Measurements from ENCODE around the gene DDX39B.
"Not testable (repeated sequence)": the region's sequence is repeated elsewhere in the genome, so short reads cannot be mapped to it uniquely, and the experiment has no call there.

The DDX39B gene

DNA sequence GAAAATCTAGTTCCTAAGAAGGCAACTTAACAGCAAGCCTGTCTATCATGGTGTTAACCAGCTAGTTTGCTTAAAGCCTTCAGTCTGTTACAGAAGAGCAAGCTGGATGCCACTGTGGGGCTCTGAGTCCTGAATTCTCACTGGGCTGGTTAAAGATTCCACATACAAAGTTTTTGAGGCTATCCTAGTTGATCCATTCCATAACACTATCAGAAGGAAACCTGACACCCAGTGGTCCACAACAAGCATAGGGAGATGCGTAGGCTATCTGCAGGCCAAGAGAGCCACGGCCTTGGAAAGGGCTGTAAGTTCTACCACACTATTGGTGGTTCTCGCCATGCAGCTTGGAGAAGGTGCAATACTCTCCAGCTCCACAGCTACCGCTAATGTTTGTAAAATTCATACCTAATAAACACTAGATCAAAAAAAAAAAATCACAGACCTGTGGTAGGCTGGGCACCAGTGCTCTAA lies 13.5 kb downstream of the DDX39B start:
- DNase-seq (ENCODE audit: low read depth), result no peak

DNA sequence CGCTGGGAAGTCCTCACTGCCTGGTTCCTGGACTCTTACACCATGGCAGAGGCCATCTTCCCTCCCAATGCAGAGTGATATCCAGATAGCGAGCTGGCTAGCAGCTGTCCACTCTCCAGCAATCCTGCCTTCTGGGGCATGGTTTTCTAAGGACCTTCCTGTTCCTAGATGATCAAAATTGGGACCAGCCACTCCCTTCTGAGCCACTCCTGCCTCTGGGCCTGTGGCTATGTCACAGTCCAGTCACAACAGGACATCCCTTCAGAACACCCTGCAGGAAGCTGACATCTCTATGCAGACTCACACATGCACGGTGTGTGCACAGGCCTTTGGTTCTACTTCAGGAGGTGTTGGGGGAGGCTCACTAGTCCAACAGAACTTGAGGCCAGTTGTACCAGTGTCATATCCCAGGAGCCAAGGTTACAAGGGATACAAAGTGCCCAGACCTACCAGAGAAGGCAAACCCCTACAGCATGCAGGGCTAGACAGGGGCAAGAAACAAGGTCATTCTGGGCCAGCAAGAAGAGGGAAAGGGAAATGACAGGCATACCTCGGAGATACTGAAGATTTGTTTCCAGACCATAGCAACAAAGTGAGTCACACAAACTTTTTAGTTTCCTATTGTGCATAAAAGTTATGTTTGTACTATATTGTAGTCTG lies 15.7 kb downstream of the DDX39B start:
- DNase-seq (ENCODE audit: low read depth), result no peak

DNA sequence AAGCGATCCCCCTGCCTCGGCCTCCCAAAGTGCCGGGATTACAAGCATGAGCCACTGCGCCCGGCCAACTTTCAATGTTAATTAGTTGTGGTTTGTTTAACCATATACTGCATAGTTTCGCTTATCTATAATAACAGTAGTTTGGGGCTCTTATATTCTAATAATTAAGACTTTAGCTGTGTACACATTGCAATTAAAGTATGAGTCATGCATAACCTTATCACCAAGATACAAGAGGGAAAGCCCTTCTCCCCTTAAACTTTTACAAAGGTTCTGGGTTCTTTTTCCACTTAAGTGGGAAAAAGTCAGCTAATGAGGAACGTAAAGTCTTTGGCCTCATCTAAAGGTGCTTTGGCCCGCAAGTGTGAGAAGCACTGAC lies 16.3 kb downstream of the DDX39B start:
- no peak for DNase-seq (ENCODE audit: low read depth)

DNA sequence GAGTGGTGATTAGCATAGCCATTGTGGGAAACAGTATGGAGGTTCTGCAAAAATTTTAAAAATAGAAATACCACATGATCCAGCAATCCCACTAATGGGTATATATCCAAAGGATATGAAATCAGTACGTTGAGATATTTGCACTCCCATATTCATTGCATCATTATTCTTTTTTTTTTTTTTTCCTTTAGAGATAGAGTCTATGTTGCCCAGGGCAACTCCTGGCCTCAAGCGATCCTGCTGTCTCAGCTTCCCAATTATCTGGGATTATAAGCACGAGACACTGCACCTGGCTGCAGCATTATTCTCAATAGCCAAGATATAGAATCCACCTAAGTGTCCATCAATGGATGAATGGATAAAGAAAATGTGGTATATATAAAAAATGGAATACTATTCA lies 20.0 kb downstream of the DDX39B start:
- no peak for DNase-seq (ENCODE audit: low read depth)

DNA sequence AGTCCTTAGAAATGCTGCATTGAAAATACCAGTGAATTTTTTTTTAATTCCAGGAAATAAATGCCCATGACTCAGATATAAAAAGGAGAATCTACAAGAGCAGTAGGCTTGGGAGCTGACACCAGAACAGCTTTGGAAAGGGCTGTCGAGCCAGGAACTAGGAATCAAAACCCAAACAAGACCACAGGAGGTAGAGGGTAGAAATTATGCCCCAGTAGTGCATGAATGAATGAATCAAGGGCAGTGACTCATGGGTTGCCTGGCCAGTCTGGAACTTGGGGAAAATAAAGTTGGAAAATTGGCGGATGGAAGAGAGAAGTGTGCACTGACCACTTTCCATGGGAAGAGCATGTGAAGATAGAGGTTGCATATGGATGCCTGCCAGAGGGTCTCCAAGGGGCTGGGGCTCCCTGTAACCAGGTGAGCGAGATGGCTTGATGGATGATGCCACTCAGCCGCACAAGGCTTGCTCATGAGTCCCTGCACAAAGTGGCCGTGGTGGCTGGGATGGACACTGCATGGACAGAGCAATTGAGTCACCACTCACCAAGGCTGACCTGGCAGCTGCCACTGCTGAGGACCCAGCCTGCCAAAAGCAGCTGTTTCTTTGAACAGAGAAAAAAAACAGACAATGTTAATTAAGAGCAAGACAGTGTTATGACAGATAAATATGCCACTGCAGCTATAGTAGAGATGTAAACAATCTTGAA lies 28.2 kb downstream of the DDX39B start:
- no peak for DNase-seq (ENCODE audit: low read depth)

DNA sequence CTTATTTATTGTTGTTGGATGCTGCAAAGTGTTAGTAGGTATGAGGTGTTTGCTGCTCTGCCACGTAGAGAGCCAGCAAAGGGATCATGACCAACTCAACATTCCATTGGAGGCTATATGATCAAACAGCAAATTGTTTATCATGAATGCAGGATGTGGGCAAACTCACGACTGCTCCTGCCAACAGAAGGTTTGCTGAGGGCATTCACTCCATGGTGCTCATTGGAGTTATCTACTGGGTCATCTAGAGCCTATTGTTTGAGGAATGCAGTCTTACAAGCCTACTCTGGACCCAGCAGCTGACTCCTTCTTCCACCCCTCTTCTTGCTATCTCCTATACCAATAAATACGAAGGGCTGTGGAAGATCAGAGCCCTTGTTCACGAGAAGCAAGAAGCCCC lies 31.8 kb downstream of the DDX39B start:
- DNase-seq (ENCODE audit: low read depth), result no peak

DNA sequence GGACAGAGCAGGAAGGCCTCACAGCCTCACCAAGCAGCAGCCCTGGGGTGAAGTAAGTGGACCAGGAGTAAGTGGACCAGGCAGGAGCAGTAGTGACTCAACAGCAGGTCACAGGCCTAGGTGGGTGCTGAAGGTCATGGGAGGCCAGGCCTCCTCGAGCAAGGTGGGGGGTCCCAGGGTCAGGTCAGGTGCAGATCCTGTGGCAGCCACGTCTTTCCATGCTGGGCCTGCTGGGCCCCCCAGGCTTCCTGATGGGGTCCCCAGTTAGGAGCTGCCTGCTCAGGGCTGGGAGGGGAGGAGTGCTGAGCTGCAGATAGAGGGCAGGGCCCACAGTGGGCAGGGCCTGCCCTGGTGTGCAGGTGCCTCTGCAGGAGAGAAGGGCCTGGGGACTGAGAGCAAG lies 32.8 kb downstream of the DDX39B start:
- DNase-seq (ENCODE audit: low read depth), result not testable (repeated sequence)

DNA sequence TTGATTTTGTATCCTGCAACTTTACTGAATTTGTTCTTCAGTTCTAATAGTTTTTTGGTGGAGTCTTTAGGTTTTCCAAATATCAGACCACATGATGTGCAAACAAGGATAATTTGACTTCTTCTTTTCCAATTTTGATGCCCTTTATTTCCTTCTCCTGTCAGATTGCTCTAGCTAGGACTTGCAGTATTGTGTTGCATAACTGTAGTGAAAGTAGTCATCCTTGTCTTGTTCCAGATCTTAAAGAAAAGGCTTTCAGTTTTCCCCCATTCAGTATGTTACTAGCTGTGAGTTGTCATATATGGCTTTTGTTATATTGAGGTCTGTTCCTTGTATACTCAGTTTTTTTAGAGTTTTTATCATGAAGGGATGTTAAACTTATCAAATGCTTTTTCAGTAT lies 39.2 kb downstream of the DDX39B start:
- DNase-seq (ENCODE audit: low read depth), result no peak

DNA sequence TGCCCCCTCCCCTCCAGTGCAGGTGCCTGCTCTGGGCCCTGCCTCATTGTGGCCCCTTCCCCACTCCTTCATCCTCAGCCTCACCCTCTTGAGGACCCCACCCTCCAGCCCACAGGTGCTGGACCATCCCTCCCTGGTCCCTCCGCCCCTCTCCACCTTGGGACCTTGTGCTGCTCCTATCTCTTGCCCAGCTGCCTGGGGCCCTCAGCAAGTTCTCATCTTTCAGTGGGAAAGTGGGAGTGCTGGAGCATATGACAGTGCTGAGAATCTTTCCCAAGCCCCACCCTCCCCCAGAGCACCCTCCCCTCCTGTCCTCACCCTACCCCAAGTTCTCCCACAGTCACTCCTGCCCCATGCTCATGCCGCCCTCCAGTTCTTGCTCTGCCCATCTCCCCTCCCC lies 42.2 kb downstream of the DDX39B start:
- not testable (repeated sequence) for DNase-seq (ENCODE audit: low read depth)

DNA sequence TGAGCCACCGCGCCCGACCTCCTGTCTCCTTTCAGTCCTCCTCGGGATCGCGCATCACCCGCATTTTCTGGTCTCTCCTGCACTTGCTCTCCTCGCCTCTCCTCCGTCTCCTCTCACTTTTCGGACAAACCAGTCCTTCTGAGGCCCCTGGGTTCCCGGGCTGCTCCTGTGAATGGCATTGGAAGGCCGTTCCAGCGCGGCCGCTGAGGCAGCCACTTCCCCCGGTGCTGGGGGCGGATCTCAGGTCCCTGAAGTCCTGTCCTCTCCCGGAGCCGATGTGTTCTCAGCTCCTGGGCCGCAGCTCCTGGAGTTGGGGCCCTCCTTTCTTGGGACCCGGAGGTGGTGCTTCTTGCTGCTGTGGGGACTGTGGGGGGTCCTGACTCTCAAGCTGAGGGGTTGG lies 43.1 kb downstream of the DDX39B start:
- no peak for DNase-seq (ENCODE audit: low read depth)

DNA sequence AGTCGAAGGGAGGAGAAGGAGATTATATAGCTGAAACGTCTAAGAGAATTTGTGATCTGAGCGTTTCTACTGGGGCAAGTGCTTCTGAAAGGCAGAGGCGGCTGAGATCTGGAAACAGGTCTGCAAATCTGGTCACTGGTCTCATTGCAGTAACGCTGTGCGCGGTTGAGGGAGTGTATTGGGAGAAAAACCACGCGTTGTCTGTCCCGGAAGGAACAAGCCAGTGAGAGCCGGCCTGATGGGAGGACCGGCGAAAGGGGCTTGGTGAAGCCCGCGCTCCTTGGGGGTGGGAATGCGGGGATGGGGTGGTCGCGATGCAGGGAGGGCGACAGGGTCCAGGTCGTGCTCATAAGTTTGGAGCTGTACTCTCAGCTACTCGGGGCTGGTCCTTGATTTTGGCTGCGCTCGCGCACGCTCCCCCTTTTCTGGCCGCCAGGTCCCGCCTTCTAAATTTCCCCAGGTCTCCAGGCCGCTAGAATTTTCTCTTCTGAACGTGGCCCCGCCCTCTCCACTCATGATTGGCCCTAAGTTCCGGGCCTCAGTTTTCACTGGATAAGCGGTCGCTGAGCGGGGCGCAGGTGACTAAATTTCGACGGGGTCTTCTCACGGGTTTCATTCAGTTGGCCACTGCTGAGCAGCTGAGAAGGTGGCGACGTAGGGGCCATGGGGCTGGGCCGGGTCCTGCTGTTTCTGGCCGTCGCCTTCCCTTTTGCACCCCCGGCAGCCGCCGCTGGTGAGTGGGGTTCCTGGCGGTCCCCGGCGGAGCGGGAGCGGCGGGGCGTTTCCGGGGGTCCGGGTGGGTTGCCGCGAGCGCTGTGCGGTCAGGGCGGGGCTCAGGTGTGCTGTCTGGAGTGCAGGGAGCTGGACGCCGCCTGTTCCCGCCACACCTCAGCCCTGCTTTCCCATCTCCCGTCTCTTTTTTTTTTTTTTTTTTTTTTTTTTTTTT lies 44.0 kb downstream of the DDX39B start, which contains the start of gene MICB:
TSS of gene MICB (plus strand) at position 615 of the 946 bp plus-strand sequence. CDS start at position 664, 49 bp downstream.
- DNase-seq (ENCODE audit: low read depth), result no peak

DNA sequence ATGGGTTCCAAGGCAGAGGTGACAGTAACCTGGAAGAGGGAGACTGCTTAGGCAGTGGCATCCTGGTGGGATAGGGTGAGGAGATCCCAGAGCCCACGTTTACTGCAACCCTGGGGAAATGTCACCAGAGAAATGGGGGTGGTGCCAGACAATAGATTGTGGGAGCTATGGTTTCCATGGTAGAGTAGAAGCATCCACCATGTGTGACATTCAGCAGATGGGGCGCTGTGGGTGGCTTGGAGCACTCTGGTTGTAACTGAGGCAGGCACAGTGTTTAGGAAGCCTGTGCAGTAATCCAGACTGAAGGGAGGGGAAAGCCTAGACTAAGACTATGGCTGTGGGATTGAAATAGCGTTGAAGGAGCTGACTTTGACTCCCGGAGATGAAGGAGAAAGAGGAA lies 45.0 kb downstream of the DDX39B start:
- not testable (repeated sequence) for DNase-seq (ENCODE audit: low read depth)

DNA sequence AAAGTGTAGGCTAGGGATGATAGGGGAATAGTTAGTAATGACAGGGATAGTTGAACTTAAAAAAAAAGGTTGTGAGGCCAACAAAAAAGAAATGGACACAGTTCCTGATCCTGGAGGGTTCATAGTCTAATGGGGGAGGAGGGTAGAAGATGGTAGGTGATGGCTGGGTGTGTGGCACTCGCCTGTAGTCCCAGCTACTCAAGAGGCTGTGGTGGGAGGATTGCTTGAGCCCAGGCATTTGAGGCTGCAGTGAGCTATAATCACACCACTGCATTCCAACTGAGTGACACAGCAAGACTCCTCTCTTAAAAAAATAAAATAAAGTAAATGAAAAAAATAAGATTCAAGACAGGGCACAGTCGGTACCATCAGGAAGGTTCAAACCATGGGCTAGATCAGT lies 46.2 kb downstream of the DDX39B start:
- DNase-seq (ENCODE audit: low read depth), result no peak

DNA sequence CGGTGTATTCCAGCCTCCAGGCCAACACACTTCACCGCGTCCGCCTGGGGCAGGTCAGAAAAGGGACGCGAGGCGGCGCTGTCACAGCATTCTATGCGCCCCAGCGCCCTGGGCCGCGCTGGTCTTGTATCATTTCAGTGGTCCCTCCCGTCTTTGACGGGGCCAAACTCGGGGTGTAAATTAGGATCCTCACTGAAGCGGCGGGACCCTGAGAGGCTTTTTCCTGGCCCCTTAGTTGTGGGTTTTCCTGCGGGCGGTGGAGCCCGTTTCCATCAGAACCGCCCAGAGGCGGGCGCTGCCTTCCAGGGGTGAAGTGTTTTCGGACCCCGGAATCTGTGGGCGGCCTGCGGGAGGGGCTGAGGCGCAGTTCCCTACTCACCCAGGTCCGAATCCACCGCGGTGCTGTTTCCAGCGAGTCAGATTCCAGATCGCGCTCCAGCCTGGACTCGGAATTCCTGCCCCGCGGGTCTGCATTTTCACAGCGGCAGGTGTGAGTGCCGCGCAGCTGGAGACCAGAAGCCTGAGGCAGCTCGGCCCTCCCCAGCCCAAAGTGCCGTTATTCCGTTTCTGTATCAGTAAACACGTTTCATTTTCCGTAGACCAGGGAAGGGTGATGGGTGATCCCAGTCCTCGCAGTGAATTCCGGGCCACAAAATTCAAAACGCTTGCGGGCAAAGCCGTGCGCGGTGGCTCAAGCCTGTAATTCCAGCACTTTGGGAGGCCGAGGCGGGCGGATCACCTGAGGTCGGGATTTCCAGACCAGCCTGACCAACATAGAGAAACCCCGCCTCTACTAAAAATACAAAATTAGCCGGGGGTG lies 47.7 kb downstream of the DDX39B start:
- no peak for DNase-seq (ENCODE audit: low read depth)

DNA sequence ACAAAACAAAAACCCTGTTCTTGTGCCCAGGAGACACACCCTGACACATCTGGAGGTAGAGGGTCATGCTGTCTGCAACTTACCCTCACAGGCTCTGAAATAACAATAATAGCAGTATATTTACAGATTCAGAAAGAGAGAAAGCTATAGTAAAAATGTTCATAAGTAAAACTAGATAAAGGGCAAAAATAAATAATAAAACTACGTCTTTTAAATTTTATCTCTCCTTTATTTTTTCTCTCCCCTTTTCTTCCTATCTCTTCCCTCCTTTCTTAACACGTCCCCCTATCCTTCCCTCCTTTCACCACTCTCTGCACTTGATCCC lies 48.3 kb downstream of the DDX39B start:
- DNase-seq (ENCODE audit: low read depth), result not testable (repeated sequence)

DNA sequence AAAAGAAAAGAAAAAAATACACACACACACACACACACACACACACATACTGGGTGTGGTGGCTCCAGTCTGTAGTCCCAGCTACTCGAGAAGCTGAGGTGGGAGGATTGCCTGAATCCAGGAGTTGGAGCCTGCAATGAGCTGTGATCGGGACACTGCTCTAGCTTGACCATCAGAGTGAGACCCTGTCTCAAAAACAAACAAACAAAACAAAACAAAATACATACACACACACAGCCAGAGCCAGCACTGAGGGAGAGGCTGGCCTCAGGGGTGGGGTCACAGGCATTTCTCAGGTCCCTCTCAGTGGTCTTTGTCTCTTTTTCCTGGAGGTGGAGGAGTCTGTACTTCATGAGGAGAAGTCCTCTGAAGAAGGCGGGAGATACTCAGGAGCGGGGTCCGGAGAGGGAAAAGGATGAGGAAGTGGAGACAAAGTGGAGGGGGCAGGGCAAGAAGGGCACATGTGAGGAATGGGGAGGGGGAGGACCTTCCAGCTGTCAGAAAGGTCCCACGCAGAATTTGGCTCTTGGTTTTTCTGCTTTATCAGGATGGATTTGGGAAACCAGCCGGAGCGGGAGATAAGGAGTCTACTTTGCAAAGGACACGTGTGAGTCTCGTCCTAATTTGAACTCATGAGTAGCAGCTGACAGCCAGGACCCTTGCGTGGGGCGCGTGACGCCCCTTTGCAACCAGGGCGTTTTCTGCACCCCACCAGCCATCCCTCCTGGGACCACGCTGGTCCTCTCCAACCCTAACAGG lies 51.5 kb downstream of the DDX39B start:
- DNase-seq (ENCODE audit: low read depth), result no peak

DNA sequence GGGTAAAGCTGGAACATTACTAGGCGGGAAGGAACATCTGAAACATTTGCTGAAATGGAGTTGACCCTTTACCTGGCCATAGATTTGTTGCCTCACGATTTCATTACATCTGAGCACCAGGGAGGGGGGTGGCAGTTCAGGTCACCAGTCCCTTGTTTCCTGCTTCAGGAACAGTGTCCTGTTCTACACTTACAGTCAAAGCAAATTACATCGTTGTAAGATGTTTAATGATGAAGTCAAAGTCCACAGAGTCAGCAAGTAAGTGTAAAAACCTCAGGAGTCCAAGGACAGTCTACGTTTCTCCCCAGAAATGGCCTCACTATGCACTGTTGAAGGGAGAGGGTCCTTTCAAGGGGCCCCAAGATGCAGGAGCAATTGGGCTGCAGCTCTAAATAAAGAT lies 52.7 kb downstream of the DDX39B start:
- no peak for DNase-seq (ENCODE audit: low read depth)

DNA sequence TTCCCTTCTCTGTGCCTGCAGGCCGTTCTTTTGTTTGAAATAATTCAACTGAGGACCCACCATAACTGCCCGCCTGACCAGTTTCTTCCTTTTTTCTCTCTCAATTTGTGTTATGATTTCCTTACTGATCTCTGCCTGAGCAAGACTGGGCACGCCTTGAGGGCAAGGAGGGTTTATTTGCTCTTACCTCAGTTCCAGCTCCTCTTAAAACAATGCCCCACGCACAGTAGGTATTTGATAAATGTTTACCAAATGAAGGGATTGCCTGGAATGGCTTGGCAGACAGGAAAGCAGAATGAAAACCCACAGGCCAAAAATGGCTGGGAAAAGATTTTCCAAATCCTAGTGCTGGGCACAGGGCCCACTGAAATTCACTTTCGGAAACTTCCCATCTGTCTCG lies 54.1 kb downstream of the DDX39B start:
- not testable (repeated sequence) for DNase-seq (ENCODE audit: low read depth)

DNA sequence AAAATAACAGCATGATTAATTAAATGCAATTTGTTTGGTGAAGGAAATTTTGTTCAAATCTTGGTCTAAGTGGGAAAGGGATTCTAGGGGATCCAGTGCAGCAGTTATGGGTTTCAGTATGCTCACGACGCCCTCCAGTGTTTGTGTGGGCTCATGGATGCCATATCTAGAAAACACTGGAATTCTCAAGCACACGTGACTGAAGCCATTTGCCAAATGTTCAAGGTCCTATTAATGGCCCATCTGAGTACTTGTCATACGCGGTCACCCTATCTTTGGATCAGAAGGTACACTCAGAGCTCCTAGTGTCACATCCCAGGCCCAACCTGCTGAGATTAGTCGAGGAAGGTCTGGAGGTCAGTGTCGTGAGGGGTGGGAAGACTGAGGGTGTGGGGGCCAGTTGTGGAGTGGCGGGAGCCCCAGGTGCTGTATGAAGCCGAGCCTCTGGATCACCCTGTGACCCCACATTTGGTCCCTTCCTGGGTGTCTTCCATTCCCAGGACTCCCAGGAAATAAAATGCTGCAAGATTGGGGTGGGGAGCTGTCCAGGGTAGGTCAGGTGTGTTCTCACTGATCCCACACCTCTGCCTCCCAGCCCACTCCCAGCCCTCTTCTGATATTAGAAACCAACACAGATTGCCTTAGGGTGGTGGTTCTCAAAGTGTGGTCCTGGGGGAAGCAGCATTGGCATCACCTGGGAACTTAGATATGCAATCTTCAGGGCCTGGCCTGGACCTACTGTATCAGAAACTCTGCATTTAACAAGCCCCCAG lies 55.6 kb downstream of the DDX39B start:
- DNase-seq (ENCODE audit: low read depth), result not testable (repeated sequence)

DNA sequence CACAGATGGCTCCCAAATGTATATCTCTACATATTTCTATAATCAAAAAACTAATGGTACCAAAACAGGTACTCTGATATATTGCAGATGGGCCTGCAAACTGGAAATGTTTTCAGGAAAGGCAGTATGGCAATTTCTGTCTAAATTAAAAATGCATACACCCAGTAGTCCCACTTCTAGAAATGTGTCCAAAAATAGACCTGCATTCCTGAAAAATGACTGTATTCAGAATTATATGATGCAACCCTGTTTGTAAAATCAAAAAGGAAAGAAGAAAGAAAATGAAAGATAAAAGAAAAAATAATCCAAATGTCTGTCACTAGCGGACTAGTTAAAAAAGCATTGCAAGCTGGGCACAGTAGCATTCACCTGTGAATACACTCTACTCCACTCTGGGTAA lies 56.7 kb downstream of the DDX39B start:
- DNase-seq (ENCODE audit: low read depth), result no peak
